ENCODE results near the gene HERC2. TPM values are rescaled to one million over a fixed set of nuclear protein-coding genes. Genes with fewer than 3 reads are reported as not detected.

HERC2 gene, protein sequence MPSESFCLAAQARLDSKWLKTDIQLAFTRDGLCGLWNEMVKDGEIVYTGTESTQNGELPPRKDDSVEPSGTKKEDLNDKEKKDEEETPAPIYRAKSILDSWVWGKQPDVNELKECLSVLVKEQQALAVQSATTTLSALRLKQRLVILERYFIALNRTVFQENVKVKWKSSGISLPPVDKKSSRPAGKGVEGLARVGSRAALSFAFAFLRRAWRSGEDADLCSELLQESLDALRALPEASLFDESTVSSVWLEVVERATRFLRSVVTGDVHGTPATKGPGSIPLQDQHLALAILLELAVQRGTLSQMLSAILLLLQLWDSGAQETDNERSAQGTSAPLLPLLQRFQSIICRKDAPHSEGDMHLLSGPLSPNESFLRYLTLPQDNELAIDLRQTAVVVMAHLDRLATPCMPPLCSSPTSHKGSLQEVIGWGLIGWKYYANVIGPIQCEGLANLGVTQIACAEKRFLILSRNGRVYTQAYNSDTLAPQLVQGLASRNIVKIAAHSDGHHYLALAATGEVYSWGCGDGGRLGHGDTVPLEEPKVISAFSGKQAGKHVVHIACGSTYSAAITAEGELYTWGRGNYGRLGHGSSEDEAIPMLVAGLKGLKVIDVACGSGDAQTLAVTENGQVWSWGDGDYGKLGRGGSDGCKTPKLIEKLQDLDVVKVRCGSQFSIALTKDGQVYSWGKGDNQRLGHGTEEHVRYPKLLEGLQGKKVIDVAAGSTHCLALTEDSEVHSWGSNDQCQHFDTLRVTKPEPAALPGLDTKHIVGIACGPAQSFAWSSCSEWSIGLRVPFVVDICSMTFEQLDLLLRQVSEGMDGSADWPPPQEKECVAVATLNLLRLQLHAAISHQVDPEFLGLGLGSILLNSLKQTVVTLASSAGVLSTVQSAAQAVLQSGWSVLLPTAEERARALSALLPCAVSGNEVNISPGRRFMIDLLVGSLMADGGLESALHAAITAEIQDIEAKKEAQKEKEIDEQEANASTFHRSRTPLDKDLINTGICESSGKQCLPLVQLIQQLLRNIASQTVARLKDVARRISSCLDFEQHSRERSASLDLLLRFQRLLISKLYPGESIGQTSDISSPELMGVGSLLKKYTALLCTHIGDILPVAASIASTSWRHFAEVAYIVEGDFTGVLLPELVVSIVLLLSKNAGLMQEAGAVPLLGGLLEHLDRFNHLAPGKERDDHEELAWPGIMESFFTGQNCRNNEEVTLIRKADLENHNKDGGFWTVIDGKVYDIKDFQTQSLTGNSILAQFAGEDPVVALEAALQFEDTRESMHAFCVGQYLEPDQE (N-terminal part only)
- total RNA-seq, result 95.7 TPM

DNA sequence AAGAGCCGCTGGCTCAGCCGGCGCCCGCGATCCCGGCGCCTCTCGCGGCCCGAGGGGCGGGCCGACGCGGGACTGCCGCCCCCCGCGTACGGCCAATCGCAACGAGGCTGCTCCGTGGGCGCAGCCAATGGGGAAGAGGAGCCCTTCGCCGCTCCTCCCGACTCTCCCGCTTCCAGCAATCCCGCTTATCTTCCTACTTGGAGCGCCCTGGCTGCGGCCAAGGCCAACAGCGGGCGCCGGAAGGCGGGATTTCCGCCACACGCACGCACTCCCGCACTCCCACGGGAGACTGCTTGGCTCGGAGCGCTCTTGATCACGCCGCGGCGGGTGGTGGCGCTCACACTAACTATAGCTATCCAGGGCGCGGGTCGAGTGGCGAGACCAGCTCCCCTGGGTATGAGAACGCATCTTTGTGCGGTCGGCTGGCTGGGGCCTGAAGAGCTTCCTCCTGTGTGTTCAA is at the start of gene HERC2:
Gene HERC2, minus strand, starts transcription at position 51 of the 460 bp plus-strand sequence. CDS start 746 bp downstream, outside the sequence.

GRCh38 chr15:28357984-28358383 is 36.0 kb upstream of the HERC2 start, which contains the start of gene GOLGA6L24:
Gene GOLGA6L24, minus strand, starts transcription at chr15:28358084. Its CDS starts 61 bp downstream, at chr15:28358023.

GRCh38 chr15:28098766-28099554 is 223.0 kb downstream of the HERC2 start, which contains the start of gene OCA2:
Gene OCA2, minus strand, starts transcription at chr15:28099315. Its CDS starts 17,441 bp downstream, at chr15:28081874.

Small RNA genes lying within 50 kb of the gene (small RNA-seq; reads per million reads assigned to genes)
- not detected for gene AC091304.5

Other genes starting within 250 kb of the HERC2 start
- 7.4 TPM for gene OCA2, start 222.9 kb downstream of the HERC2 start, total RNA-seq
- not detected for gene GOLGA6L24, start 35.9 kb upstream of the HERC2 start, total RNA-seq
- not detected for gene GOLGA8F, start 56.5 kb upstream of the HERC2 start, total RNA-seq
- gene GOLGA8G, start 210.8 kb upstream of the HERC2 start, total RNA-seq, result not detected
- gene GOLGA6L25, start 231.4 kb upstream of the HERC2 start, total RNA-seq, result not detected

All from diencephalon (tissue), 1 donor.